Stimulated activated CD4-positive, alpha-beta T cell treated with anti-CD3 and anti-CD28 coated beads, Interleukin-15, amount 100 ng/mL, for 48 hours (primary cell): ENCODE measurements around the gene CHRNE.

Source experiments
- DNase-seq, 2 donors: peaks; one replicate each; pipeline ENCODE4 v3.0.0-alpha.2; 2020; ENCODE audit warnings: low read depth in 2 of 2

Gene CHRNE

GRCh38 chr17:4854111-4854681, 48.7 kb downstream of the CHRNE start:
- DNase-seq = no peak

DNA sequence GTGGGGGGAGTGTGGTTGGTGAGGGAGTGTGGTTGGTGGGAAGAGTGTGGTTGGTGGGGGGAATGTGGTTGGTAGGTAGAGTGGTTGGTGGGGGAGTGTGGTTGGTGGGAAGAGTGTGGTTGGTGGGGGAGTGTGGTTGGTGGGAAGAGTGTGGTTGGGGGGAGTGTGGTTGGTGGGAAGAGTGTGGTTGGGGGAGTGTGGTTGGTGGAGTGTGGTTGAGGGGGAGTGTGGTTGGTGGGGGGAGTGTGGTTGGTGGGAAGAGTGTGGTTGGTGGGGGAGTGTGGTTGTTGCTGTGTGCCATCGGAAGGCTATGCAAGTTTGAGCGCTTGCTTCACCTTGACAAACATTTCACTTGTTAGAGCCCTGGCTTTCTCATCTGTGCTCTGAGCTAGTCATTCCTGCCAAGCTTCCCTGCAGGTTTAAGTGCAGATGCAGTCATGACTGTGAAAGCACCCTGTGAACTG, 49.7 kb downstream of the CHRNE start:
- no peak for DNase-seq

GRCh38 chr17:4852567-4853207, 50.2 kb downstream of the CHRNE start:
- DNase-seq = no peak

DNA sequence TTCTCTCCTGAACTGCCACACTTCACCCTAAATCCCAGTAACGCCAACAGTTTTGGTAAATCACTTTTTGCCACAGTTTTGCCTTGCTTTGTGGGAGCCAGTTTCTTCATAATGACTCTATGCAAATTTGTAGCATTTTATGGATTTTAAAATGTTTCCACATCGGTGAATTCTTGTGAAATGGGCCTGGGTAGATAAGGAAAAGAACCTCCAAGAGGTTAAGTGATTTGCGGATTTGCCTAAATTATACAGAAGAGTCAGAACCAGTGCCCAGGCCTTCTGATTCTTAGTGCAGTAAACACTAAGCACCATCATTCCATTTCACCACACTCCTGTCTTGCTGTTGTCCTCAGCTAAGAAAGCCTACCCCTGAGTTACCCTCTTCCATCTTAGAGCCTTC, 51.8 kb downstream of the CHRNE start:
- no peak for DNase-seq

DNA sequence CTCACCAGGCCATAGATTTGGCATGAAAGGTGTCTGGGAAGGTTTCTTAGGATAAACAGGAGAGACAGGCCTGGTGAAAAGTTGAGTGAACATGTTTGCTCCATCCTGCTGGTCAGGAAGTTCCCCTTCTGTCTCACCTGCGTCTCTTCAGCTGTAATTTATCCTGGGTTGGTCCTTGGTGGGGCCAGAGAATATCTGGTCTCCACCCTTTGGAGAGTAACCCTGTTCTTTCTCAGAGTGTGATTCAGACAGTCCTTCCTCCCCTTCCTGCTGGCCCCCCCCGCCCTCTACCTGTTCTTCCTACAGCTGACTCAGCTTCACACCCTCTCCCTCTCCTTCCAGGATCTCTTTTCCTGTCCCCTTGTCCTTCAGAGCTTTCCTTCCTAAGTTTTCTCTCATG, 52.7 kb downstream of the CHRNE start:
- no peak for DNase-seq

GRCh38 chr17:4849011-4849536, 53.8 kb downstream of the CHRNE start:
- no peak for DNase-seq
